GF-D8 (cell line): ENCODE data around the gene FBN2.

Experiments
- DNase-seq: peaks from one replicate; lab custom pipeline; 2025; lab: John Stamatoyannopoulos, UW

FBN2 gene

GRCh38 chr5:128304791-128305190, 233.3 kb downstream of the FBN2 start:
- DNase-seq = no peak

DNA sequence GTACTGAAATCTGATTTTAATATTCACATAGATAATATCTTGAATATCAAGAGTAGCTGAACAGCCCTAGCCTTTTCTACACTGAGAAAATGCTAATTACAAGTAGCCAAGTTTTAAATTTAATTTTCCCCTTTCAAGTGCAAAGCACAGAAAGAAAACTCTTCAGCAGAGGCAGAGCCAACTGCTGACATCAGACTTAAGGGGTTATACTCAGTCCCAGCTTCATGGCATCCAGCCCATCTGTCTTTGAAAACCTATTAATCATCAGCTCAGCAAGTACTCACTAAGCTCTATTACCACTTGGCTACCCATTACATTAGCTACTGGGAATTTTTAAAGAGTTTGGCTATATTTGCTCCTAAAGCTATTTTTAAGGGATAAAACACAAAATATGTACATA, 234.0 kb downstream of the FBN2 start:
- DNase-seq = no peak

GRCh38 chr5:128303593-128303992, 234.5 kb downstream of the FBN2 start:
- DNase-seq = no peak

- DNase-seq = no peak
Measured at GRCh38 chr5:128300181-128300580, 237.9 kb downstream of the FBN2 start.

DNA sequence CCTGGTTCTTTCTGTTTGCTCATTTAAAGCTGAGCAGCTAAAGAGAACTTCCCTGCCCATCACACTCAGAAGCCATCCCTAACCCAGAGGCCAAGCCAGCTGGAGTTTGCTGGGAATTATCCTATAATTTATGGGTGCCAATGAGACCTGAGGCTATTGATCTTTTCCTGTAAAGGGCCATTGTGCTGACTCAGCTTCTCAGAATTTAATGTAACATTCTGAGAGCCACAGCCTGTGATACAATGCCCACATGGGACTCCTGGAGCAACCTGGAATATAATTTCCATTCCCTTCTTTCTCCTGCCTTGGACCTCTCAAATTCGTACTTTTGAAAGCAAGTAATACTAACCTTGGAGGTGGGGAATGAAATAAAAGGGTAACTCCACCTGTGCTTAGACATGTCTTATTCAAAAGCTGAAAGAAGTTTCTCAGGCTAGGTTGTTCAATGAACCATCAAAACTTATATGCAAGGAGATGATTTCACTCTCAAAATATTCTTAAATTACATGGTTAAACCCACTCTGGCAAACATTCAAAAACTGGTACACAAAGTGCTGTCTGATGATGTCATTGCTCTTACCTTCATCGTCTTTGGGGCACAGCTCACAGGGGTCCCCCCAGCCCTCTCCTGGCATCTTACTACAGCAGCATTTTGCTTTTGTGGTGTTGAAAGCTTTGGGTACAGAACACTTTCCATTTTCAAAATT, 247.7 kb downstream of the FBN2 start:
- DNase-seq = no peak

DNA sequence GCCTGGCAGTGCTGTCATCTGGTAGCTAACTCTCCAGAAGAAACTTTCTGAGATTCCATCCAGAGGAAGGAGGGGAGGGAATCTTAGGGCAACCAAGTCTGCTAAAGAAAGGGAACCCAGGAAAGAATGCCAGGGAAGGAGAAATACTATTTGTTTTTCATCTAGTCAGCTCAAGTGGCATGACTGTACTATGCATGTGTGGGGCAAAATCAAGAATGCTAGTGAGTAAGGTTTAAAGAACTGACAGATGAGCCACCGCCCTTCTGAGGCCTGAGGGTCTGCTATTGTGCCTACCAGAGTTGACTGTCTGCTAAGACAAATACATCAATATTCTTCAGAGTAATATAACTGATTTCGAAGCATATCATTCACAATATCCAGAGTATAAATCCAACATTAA, 250.3 kb downstream of the FBN2 start:
- DNase-seq = no peak

GRCh38 chr5:128284236-128284635, 253.8 kb downstream of the FBN2 start:
- DNase-seq = no peak

GRCh38 chr5:128279345-128279744, 258.7 kb downstream of the FBN2 start:
- no peak for DNase-seq

DNA sequence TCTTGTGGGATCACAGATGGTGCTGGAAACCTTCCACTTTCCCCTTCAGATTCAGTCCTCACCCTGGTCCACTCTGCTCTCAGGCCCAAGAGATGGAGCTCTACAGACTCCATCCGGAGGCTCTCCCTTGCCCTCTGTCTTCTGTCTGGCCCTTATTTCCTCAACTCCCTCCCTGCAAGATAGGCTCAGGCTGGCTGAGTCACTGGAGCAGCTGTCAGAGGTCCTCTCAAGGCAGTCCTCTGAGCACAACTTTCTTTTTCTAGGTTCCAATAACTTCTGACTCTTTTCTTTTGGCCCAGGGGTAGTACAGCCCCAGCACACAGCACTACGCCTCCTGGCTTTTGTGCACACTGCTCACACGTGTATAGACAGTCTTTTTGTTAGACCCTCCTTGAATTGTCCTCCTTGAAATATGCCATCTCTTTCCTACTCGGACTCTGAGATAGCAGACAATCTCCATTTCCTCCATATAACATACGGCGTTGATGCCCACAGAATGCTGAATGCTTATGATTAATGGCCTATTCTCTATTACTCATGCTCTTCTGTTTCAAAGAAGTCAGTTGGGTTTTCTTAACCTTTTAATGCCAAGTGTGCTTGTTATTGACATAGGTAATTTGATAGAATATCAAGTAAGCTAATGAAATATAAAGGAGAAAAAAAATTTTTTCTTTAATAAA, 261.4 kb downstream of the FBN2 start:
- DNase-seq = no peak

GRCh38 chr5:128274441-128274840, 263.6 kb downstream of the FBN2 start:
- no peak for DNase-seq

DNA sequence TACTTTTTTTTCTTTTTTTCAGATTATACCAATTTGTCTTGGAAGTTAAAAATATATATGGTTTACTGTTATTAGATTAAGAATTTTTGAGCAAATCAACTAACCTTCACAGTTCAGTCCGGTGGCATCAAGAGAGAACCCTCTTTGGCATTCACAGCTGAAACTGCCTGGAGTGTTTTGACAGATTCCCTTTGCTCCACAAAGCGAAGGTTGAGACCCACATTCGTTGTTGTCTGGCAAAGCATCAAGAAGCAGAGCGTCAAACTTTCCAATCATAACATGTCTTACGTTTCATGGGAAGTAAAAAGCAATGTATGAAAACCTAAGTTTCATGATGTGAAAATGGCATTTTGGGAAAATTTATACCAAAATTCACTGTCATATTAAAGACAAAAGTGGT, 264.3 kb downstream of the FBN2 start:
- DNase-seq = no peak

DNA sequence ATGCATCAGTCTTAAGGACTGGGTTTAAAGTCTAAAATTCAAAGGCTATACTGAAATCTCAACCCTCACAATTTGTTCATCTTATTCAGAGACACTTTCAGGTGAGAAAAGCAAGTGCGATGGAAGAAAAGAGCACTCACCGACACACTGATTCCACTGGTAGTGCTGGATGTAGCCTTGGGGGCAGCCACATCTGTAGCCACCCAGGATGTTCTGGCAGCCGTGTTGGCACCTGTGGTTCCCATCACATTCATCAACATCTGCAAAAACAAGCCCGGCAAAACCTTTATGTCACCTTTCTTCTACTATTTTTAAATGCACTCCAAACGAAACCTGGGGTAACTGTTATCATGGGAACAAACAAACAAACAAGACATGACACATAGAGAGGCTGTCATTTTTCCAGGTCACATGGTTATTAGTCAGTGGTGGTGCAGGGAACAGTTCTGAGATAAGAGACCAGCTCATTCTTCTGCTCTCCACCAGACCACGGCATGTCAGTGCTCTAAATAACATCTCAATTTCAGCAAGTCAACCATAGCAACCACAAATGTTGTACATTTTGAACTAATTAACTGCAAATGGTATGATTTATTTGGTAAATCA, 266.1 kb downstream of the FBN2 start:
- no peak for DNase-seq

GRCh38 chr5:128271071-128271470, 267.0 kb downstream of the FBN2 start:
- no peak for DNase-seq

DNA sequence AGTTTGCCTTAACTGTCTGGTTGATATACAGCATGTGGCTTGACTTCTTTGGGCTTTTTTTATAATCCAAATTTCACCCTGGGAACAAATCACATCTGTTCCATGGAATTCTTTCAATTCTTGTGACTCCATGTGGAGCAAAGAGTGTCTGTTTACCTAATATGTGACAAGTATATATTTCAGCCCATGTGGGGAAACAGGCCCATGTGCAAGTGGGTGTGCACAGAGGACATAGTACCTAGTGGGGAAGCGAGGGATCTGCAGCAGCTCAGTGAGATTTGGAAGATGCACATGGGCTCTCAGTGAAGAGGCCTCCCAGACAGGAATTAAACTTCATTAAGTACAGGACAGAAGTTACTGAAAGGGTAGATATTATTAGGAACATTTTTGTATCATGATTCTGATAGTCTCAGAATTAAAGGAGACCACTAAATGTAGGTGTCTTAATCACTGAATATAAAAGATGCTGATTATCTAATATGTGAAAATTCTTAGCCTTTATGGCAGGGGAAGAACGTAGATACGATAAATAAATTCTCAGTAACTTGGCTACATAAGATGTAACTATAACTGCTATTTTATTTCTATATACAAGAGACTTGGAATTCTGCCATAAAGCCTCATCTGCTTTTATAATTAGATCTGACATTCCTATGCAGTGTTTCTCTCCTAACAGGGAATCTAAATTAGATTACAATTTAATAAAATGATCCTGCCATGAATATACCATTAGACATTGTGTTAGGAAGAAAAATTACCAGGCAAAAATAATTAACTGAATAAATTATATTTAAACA, 273.3 kb downstream of the FBN2 start:
- no peak for DNase-seq

GRCh38 chr5:128263357-128263756, 274.7 kb downstream of the FBN2 start:
- DNase-seq = no peak

- DNase-seq = no peak
Measured at GRCh38 chr5:128262911-128263310, 275.1 kb downstream of the FBN2 start.

- DNase-seq = no peak
Measured at GRCh38 chr5:128259607-128260021, 278.4 kb downstream of the FBN2 start.

DNA sequence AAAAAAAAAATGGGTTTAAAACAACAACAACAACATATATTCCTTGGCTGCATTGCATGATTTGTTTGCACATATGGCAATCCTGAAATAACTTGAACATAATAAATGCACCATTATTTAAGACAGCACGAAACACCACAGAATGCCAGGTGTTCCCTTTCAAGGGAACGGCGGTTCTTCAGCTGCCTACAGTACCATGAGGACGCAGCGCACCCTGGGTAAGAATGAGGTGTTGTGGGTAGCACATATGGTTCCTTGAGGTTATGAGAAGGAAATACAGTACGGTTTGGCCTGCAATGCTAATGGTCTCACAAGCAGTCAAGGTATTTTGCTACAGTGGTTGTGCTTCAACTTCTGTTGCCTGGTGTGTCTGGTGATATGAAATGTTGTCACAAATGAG, 279.7 kb downstream of the FBN2 start:
- DNase-seq = no peak

GRCh38 chr5:128257076-128257475, 281.0 kb downstream of the FBN2 start:
- DNase-seq = no peak

- DNase-seq = no peak
Measured at GRCh38 chr5:128254789-128255188, 283.3 kb downstream of the FBN2 start.

DNA sequence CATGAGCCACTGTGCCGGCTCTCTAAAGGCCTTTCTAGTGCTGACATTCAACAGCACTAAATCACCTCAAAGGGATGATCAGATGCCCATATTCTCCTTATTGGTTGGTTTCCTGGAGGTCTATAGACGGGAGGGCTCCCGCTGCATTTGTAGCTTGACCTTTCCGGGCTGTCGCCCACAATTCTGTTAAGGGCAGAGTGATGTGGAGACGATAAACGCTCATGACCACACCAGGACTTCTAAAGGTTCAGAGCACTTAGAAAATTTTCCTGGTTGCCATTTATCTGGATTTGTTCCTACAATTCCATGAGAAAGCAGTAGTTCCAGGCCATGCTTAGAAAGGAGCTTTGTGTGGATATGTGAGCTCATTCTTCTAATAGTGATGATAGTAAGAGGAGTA, 284.2 kb downstream of the FBN2 start:
- no peak for DNase-seq

DNA sequence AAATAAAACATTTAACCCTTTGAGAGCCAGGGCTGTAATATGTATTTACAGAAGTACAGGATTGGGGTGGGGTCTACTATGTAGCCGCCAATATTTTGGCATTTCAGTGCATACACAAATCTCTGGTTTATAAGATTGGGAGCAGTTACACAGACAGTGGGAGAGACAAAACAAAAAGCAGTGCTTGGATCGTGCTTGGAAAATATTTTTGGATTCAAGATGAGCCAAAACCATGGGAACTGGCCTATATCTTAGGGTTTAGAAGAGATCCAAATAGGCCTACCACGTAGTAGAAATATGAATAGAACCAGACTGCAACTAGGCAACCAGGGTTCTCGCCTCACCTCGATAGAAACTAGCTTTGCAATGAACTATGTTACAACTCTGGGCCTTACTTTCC, 284.9 kb downstream of the FBN2 start:
- no peak for DNase-seq

- DNase-seq = no peak
Measured at GRCh38 chr5:128252756-128253155, 285.3 kb downstream of the FBN2 start.
